Melanocyte of skin (primary cell): Measurements from ENCODE around the gene NT5C3A. TPM values are rescaled to one million over a fixed set of nuclear protein-coding genes. Genes with fewer than 3 reads are reported as not detected.

Experiments
- small RNA-seq, 2 donors: library from RNA; depleted of rRNA; stranded (forward); fragments of <200 nt; gene quantifications; one replicate each; pipeline ENCODE3, GENCODE V24; 2012
- total RNA-seq, 2 donors: library from RNA; depleted of rRNA; stranded (reverse); fragments of >200 nt; gene quantifications; 2 replicates each; pipeline ENCODE4 v1.2.3, GENCODE V29; 2012

Gene NT5C3A
- total RNA-seq, result 100 to 1,000 TPM in 1 of 2 donors, 10 to 100 TPM in 1; 89.5 to 157 TPM

GRCh38 chr7:33062023-33062781, at the start of gene NT5C3A:
Gene NT5C3A (minus strand): TSS chr7:33062776. CDS start chr7:33062705, 71 bp downstream.

GRCh38 chr7:33109005-33109757, 46.6 kb upstream of the NT5C3A start, which contains the start of gene RP9:
Gene RP9 (minus strand): TSS chr7:33109404. CDS start chr7:33109372, 32 bp downstream.

Small RNA genes within 50 kb of the gene (small RNA-seq; reads per million reads assigned to genes)
- gene RN7SL505P, result 0.09 to 0.12 reads per million in 2 donors
- gene RNU6-388P, result 0 reads per million in 2 donors
- gene RPS29P14, result 0 reads per million in 2 donors

Other genes with a start within 250 kb of the NT5C3A start
- gene KBTBD2, start 171.0 kb downstream of the NT5C3A start, total RNA-seq, result 10 to 100 TPM; 54.9 to 59.5 TPM
- 100 to 1,000 TPM; 134 to 202 TPM for gene FKBP9, start 105.3 kb downstream of the NT5C3A start, total RNA-seq
- 10 to 100 TPM in 1 of 2 donors, 1 to 10 TPM in 1; 4.8 to 10.7 TPM for gene RP9, start 46.6 kb upstream of the NT5C3A start, total RNA-seq
- 10 to 100 TPM; 11.0 to 14.8 TPM for gene BBS9, start 66.8 kb upstream of the NT5C3A start, total RNA-seq